HEK293 (cell line): ENCODE measurements around the gene CATSPERD.

Source experiments
- EGR2 ChIP-seq: fragments of 450-650 bp; formaldehyde crosslinking; IDR thresholded peaks from 2 replicates; pipeline ENCODE4 v1.5.1; 2016; ENCODE audit warnings: low read depth, missing biosample characterization, missing genetic modification characterization
- GLIS2 ChIP-seq: fragments of 450-650 bp; formaldehyde crosslinking; IDR thresholded peaks from 2 replicates; pipeline ENCODE4 v1.5.1; 2016; ENCODE audit warnings: missing biosample characterization, missing genetic modification characterization
- SP2 ChIP-seq: fragments of 450-650 bp; formaldehyde crosslinking; IDR thresholded peaks from 2 replicates; pipeline ENCODE4 v1.5.1; 2016; ENCODE audit warnings: missing biosample characterization, missing genetic modification characterization
- WT1 ChIP-seq: fragments of 450-650 bp; formaldehyde crosslinking; IDR thresholded peaks from 2 replicates; pipeline ENCODE4 v1.5.1; 2016; ENCODE audit warnings: missing biosample characterization, missing genetic modification characterization
- ZBTB17 ChIP-seq: fragments of 450-650 bp; formaldehyde crosslinking; IDR thresholded peaks from 2 replicates; pipeline ENCODE4 v1.5.1; 2016; ENCODE audit warnings: missing biosample characterization, missing genetic modification characterization
- ZBTB20 ChIP-seq: fragments of 450-650 bp; formaldehyde crosslinking; IDR thresholded peaks from 2 replicates; pipeline ENCODE4 v1.5.1; 2016; ENCODE audit warnings: missing biosample characterization, missing genetic modification characterization
- ZBTB21 ChIP-seq: fragments of 450-650 bp; formaldehyde crosslinking; IDR thresholded peaks from 2 replicates; pipeline ENCODE4 v1.5.1; 2017; ENCODE audit warnings: missing biosample characterization, missing genetic modification characterization
- ZEB2 ChIP-seq: fragments of 450-650 bp; formaldehyde crosslinking; IDR thresholded peaks from 2 replicates; pipeline ENCODE4 v1.5.1; 2016; ENCODE audit warnings: missing biosample characterization, missing genetic modification characterization
- ZNF10 ChIP-seq: fragments of 450-650 bp; formaldehyde crosslinking; IDR thresholded peaks from 2 replicates; pipeline ENCODE4 v1.5.1; 2017; ENCODE audit warnings: missing biosample characterization, missing genetic modification characterization
- ZNF121 ChIP-seq: fragments of 450-650 bp; formaldehyde crosslinking; IDR thresholded peaks from 2 replicates; pipeline ENCODE4 v1.5.1; 2016; ENCODE audit warnings: missing biosample characterization, missing genetic modification characterization
- ZNF2 ChIP-seq: fragments of 450-650 bp; formaldehyde crosslinking; IDR thresholded peaks from 2 replicates; pipeline ENCODE4 v1.5.1; 2016; ENCODE audit warnings: missing biosample characterization, missing genetic modification characterization
- ZNF223 ChIP-seq: fragments of 450-650 bp; formaldehyde crosslinking; IDR thresholded peaks from 2 replicates; pipeline ENCODE4 v1.5.1; 2016; ENCODE audit warnings: missing biosample characterization, missing genetic modification characterization
- ZNF391 ChIP-seq: fragments of 450-650 bp; formaldehyde crosslinking; IDR thresholded peaks from 2 replicates; pipeline ENCODE4 v1.5.1; 2016; ENCODE audit warnings: low read depth, missing biosample characterization, missing genetic modification characterization, borderline replicate concordance
- ZNF394 ChIP-seq: fragments of 450-650 bp; formaldehyde crosslinking; IDR thresholded peaks from 2 replicates; pipeline ENCODE4 v1.5.1; 2016; ENCODE audit warnings: missing biosample characterization, missing genetic modification characterization, mild to moderate bottlenecking, moderate library complexity, borderline replicate concordance
- ZNF416 ChIP-seq: fragments of 450-650 bp; formaldehyde crosslinking; IDR thresholded peaks from 2 replicates; pipeline ENCODE4 v1.5.1; 2016; ENCODE audit warnings: missing biosample characterization, missing genetic modification characterization
- ZNF423 ChIP-seq: fragments of 450-650 bp; formaldehyde crosslinking; IDR thresholded peaks from 2 replicates; pipeline ENCODE4 v1.5.1; 2016; ENCODE audit warnings: missing biosample characterization, missing genetic modification characterization
- ZNF473 ChIP-seq: fragments of 450-650 bp; formaldehyde crosslinking; IDR thresholded peaks from 2 replicates; pipeline ENCODE4 v1.5.1; 2017; ENCODE audit warnings: missing biosample characterization, missing genetic modification characterization
- ZNF561 ChIP-seq: fragments of 450-650 bp; IDR thresholded peaks from 2 replicates; pipeline ENCODE4 v1.5.1; 2018; ENCODE audit warnings: missing biosample characterization, missing genetic modification characterization, borderline replicate concordance
- ZNF624 ChIP-seq: fragments of 450-650 bp; formaldehyde crosslinking; IDR thresholded peaks from 2 replicates; pipeline ENCODE4 v1.5.1; 2017; ENCODE audit warnings: missing biosample characterization, missing genetic modification characterization
- ZNF660 ChIP-seq: fragments of 450-650 bp; IDR thresholded peaks from 2 replicates; pipeline ENCODE4 v1.5.1; 2018; ENCODE audit warnings: missing biosample characterization, mild to moderate bottlenecking, missing genetic modification characterization
- ZNF701 ChIP-seq: fragments of 450-650 bp; formaldehyde crosslinking; IDR thresholded peaks from 2 replicates; pipeline ENCODE4 v1.5.1; 2016; ENCODE audit warnings: missing biosample characterization, missing genetic modification characterization
- ZNF777 ChIP-seq: fragments of 450-650 bp; formaldehyde crosslinking; IDR thresholded peaks from 2 replicates; pipeline ENCODE4 v1.5.1; 2017; ENCODE audit warnings: missing biosample characterization, missing genetic modification characterization, borderline replicate concordance
- TF ChIP-seq, protein P1 (sequence below): fragments of 450-650 bp; formaldehyde crosslinking; IDR thresholded peaks from 2 replicates; pipeline ENCODE4 v1.5.1; 2016; ENCODE audit warnings: missing biosample characterization, missing genetic modification characterization
- TF ChIP-seq, protein P2 (sequence below): fragments of 450-650 bp; formaldehyde crosslinking; IDR thresholded peaks from 2 replicates; pipeline ENCODE4 v1.5.1; 2017; ENCODE audit warnings: missing biosample characterization, missing genetic modification characterization
- TF ChIP-seq, protein P3 (sequence below): fragments of 450-650 bp; formaldehyde crosslinking; IDR thresholded peaks from 2 replicates; pipeline ENCODE4 v1.5.1; 2017; ENCODE audit warnings: missing biosample characterization, missing genetic modification characterization
- TF ChIP-seq, protein P4 (sequence below): fragments of 450-650 bp; formaldehyde crosslinking; IDR thresholded peaks from 2 replicates; pipeline ENCODE4 v1.5.1; 2016; ENCODE audit warnings: missing biosample characterization, missing genetic modification characterization
- TF ChIP-seq, protein P5 (sequence below): fragments of 450-650 bp; formaldehyde crosslinking; IDR thresholded peaks from 2 replicates; pipeline ENCODE4 v1.5.1; 2016; ENCODE audit warnings: missing biosample characterization, missing genetic modification characterization
- TF ChIP-seq, protein P6 (sequence below): fragments of 450-650 bp; formaldehyde crosslinking; IDR thresholded peaks from 2 replicates; pipeline ENCODE4 v1.5.1; 2017; ENCODE audit warnings: missing biosample characterization, mild to moderate bottlenecking, missing genetic modification characterization, moderate library complexity

Gene CATSPERD

DNA sequence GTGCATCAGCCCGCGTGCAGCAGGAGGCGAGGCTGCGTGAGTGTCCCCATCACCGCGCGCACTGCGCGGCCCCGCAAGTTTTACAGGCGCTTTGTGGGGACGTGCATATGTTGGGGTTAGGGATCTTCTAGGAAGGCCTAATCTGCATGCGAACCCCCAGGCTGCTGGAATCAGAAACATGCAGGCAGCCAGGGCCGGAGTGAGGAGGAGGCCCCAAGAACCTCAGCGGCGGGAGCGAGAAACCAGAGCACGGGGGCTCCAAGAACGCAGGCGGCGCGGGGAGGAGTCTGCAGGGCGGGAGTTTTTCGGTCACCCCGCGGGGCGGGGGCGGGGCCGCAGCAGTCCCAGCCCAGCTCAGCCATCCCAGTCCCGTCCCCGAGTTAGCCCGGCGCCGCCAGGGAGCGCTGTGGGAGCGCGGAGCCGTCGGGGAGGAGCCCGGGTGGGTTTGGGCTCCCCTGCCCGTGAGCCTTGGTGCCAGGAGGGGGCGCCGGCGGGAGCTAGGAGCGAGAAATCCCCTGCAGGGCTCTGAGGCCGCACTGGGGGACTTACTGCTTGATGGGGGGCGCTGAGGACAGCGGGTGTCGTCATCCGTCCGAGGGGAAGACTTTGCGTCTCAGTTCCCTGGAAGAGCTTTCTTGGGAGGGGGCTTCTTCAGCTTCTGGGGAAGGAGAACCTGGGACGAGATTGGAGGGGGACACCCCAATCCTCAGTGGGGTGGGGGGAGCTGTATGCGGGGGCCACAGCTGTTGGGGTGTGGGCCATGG lies 83.5 kb downstream of the CATSPERD start (continued):
- TF ChIP-seq, protein P1, sequence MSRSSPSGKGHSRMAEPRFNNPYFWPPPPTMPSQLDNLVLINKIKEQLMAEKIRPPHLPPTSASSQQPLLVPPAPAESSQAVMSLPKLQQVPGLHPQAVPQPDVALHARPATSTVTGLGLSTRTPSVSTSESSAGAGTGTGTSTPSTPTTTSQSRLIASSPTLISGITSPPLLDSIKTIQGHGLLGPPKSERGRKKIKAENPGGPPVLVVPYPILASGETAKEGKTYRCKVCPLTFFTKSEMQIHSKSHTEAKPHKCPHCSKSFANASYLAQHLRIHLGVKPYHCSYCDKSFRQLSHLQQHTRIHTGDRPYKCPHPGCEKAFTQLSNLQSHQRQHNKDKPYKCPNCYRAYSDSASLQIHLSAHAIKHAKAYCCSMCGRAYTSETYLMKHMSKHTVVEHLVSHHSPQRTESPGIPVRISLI = no peak
- TF ChIP-seq ZBTB17 = peak; percentile 89
- TF ChIP-seq ZNF394 (tag by site-specific recombination) = peak; percentile 69; the same call in 1 of the 2 replicates
- TF ChIP-seq ZNF10 = peak; percentile 85; the same call in 1 of the 2 replicates
- peak; percentile 71 for TF ChIP-seq EGR2 (tag by site-specific recombination)
- TF ChIP-seq, protein P2, sequence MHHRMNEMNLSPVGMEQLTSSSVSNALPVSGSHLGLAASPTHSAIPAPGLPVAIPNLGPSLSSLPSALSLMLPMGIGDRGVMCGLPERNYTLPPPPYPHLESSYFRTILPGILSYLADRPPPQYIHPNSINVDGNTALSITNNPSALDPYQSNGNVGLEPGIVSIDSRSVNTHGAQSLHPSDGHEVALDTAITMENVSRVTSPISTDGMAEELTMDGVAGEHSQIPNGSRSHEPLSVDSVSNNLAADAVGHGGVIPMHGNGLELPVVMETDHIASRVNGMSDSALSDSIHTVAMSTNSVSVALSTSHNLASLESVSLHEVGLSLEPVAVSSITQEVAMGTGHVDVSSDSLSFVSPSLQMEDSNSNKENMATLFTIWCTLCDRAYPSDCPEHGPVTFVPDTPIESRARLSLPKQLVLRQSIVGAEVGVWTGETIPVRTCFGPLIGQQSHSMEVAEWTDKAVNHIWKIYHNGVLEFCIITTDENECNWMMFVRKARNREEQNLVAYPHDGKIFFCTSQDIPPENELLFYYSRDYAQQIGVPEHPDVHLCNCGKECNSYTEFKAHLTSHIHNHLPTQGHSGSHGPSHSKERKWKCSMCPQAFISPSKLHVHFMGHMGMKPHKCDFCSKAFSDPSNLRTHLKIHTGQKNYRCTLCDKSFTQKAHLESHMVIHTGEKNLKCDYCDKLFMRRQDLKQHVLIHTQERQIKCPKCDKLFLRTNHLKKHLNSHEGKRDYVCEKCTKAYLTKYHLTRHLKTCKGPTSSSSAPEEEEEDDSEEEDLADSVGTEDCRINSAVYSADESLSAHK (tag by site-specific recombination) = peak; percentile 50; the same call in 1 of the 2 replicates
- TF ChIP-seq WT1 (tag by site-specific recombination) = peak; percentile 64
- no peak for TF ChIP-seq ZNF121
- TF ChIP-seq ZNF473 (tag by site-specific recombination) = no peak
- TF ChIP-seq ZNF423 (tag by site-specific recombination) = peak; percentile 63; the same call in 1 of the 2 replicates
- TF ChIP-seq ZNF416 = no peak
- TF ChIP-seq, protein P3, sequence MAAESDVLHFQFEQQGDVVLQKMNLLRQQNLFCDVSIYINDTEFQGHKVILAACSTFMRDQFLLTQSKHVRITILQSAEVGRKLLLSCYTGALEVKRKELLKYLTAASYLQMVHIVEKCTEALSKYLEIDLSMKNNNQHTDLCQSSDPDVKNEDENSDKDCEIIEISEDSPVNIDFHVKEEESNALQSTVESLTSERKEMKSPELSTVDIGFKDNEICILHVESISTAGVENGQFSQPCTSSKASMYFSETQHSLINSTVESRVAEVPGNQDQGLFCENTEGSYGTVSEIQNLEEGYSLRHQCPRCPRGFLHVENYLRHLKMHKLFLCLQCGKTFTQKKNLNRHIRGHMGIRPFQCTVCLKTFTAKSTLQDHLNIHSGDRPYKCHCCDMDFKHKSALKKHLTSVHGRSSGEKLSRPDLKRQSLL (tag by site-specific recombination) = peak; percentile 74
- TF ChIP-seq ZNF660 (tag by site-specific recombination) = peak; percentile 98; the same call in 1 of the 2 replicates
- TF ChIP-seq, protein P4, sequence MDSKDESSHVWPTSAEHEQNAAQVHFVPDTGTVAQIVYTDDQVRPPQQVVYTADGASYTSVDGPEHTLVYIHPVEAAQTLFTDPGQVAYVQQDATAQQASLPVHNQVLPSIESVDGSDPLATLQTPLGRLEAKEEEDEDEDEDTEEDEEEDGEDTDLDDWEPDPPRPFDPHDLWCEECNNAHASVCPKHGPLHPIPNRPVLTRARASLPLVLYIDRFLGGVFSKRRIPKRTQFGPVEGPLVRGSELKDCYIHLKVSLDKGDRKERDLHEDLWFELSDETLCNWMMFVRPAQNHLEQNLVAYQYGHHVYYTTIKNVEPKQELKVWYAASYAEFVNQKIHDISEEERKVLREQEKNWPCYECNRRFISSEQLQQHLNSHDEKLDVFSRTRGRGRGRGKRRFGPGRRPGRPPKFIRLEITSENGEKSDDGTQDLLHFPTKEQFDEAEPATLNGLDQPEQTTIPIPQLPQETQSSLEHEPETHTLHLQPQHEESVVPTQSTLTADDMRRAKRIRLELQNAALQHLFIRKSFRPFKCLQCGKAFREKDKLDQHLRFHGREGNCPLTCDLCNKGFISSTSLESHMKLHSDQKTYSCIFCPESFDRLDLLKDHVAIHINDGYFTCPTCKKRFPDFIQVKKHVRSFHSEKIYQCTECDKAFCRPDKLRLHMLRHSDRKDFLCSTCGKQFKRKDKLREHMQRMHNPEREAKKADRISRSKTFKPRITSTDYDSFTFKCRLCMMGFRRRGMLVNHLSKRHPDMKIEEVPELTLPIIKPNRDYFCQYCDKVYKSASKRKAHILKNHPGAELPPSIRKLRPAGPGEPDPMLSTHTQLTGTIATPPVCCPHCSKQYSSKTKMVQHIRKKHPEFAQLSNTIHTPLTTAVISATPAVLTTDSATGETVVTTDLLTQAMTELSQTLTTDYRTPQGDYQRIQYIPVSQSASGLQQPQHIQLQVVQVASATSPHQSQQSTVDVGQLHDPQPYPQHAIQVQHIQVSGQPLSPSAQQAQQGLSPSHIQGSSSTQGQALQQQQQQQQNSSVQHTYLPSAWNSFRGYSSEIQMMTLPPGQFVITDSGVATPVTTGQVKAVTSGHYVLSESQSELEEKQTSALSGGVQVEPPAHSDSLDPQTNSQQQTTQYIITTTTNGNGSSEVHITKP = peak; percentile 54
- TF ChIP-seq GLIS2 (tag by site-specific recombination) = peak; percentile 96
- TF ChIP-seq ZBTB20 (tag by site-specific recombination) = 0 out of 2 replicates have a peak, but pooled peaks have one; percentile 6
- TF ChIP-seq ZBTB21 (tag by site-specific recombination) = no peak
- TF ChIP-seq ZNF2 = peak; percentile 93
- TF ChIP-seq ZNF223 (tag by site-specific recombination) = no peak
- TF ChIP-seq, protein P5, sequence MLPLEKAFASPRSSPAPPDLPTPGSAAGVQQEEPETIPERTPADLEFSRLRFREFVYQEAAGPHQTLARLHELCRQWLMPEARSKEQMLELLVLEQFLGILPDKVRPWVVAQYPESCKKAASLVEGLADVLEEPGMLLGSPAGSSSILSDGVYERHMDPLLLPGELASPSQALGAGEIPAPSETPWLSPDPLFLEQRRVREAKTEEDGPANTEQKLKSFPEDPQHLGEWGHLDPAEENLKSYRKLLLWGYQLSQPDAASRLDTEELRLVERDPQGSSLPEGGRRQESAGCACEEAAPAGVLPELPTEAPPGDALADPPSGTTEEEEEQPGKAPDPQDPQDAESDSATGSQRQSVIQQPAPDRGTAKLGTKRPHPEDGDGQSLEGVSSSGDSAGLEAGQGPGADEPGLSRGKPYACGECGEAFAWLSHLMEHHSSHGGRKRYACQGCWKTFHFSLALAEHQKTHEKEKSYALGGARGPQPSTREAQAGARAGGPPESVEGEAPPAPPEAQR (tag by site-specific recombination) = peak; percentile 51; the same call in 1 of the 2 replicates
- peak; percentile 78; the same call in 1 of the 2 replicates for TF ChIP-seq ZNF391 (tag by site-specific recombination)
- TF ChIP-seq ZNF777 (tag by site-specific recombination) = peak; percentile 70; the same call in 1 of the 2 replicates
- peak; percentile 96 for TF ChIP-seq ZEB2
- TF ChIP-seq ZNF561 (tag by site-specific recombination) = peak; percentile 100
- TF ChIP-seq, protein P6, sequence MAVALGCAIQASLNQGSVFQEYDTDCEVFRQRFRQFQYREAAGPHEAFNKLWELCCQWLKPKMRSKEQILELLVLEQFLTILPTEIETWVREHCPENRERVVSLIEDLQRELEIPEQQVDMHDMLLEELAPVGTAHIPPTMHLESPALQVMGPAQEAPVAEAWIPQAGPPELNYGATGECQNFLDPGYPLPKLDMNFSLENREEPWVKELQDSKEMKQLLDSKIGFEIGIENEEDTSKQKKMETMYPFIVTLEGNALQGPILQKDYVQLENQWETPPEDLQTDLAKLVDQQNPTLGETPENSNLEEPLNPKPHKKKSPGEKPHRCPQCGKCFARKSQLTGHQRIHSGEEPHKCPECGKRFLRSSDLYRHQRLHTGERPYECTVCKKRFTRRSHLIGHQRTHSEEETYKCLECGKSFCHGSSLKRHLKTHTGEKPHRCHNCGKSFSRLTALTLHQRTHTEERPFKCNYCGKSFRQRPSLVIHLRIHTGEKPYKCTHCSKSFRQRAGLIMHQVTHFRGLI = 0 out of 2 replicates have a peak, but pooled peaks have one; percentile 31
- TF ChIP-seq ZNF701 (tag by site-specific recombination) = no peak
- TF ChIP-seq SP2 (tag by site-specific recombination) = peak; percentile 90
- TF ChIP-seq ZNF624 (tag by site-specific recombination) = no peak
